NCI-H146 (cell line): ENCODE results near the gene ANKRD11.
"Not testable (repeated sequence)": the region's sequence is repeated elsewhere in the genome, so short reads cannot be mapped to it uniquely, and the experiment has no call there.

Experiments
- DNase-seq: peaks from one replicate; lab custom pipeline; 2025; lab: John Stamatoyannopoulos, UW

The ANKRD11 gene

GRCh38 chr16:89450537-89450936 is 39.8 kb downstream of the ANKRD11 start:
- DNase-seq: no peak

GRCh38 chr16:89449726-89450335 is 40.5 kb downstream of the ANKRD11 start:
- DNase-seq: no peak

- DNase-seq: no peak
Observed at GRCh38 chr16:89448656-89449055, 41.7 kb downstream of the ANKRD11 start.

GRCh38 chr16:89446975-89447293 is 43.4 kb downstream of the ANKRD11 start:
- DNase-seq: no peak

GRCh38 chr16:89446136-89446974 is 44.0 kb downstream of the ANKRD11 start:
- no peak for DNase-seq

- DNase-seq: no peak
Observed at GRCh38 chr16:89445166-89445565, 45.2 kb downstream of the ANKRD11 start.

GRCh38 chr16:89444728-89445127 is 45.6 kb downstream of the ANKRD11 start:
- no peak for DNase-seq

GRCh38 chr16:89444151-89444723 is 46.1 kb downstream of the ANKRD11 start:
- no peak for DNase-seq

- DNase-seq: no peak
Observed at GRCh38 chr16:89443727-89444084, 46.7 kb downstream of the ANKRD11 start.

- no peak for DNase-seq
Observed at GRCh38 chr16:89442990-89443726, 47.2 kb downstream of the ANKRD11 start.

GRCh38 chr16:89442588-89442987 is 47.8 kb downstream of the ANKRD11 start:
- no peak for DNase-seq

GRCh38 chr16:89439659-89440058 is 50.7 kb downstream of the ANKRD11 start:
- no peak for DNase-seq

- DNase-seq: no peak
Observed at GRCh38 chr16:89437991-89438390, 52.4 kb downstream of the ANKRD11 start.

GRCh38 chr16:89437251-89437987 is 52.9 kb downstream of the ANKRD11 start:
- DNase-seq: no peak

- DNase-seq: no peak
Observed at GRCh38 chr16:89436366-89436765, 54.0 kb downstream of the ANKRD11 start.

GRCh38 chr16:89435059-89435458 is 55.3 kb downstream of the ANKRD11 start:
- DNase-seq: not testable (repeated sequence)

- no peak for DNase-seq
Observed at GRCh38 chr16:89434490-89434889, 55.9 kb downstream of the ANKRD11 start.

GRCh38 chr16:89433363-89433984 is 56.9 kb downstream of the ANKRD11 start:
- not testable (repeated sequence) for DNase-seq

- no peak for DNase-seq
Observed at GRCh38 chr16:89431630-89432029, 58.7 kb downstream of the ANKRD11 start.

- no peak for DNase-seq
Observed at GRCh38 chr16:89431158-89431584, 59.2 kb downstream of the ANKRD11 start.

GRCh38 chr16:89430436-89431157 is 59.8 kb downstream of the ANKRD11 start:
- DNase-seq: no peak
